Activated T-cell treated with anti-CD3 and anti-CD28 coated beads, Interleukin-2, amount 50 U/mL, for 48 hours (primary cell): ENCODE measurements around the gene ERICH4.
"Not testable (repeated sequence)": the region's sequence is repeated elsewhere in the genome, so short reads cannot be mapped to it uniquely, and the experiment has no call there.

Experiments used
- DNase-seq, 2 experiments: peaks; one replicate each; pipeline ENCODE4 v3.0.0-alpha.2; 2020

The ERICH4 gene

GRCh38 chr19:41415154-41415571 lies 27.8 kb upstream of the ERICH4 start:
- no peak for DNase-seq

DNA sequence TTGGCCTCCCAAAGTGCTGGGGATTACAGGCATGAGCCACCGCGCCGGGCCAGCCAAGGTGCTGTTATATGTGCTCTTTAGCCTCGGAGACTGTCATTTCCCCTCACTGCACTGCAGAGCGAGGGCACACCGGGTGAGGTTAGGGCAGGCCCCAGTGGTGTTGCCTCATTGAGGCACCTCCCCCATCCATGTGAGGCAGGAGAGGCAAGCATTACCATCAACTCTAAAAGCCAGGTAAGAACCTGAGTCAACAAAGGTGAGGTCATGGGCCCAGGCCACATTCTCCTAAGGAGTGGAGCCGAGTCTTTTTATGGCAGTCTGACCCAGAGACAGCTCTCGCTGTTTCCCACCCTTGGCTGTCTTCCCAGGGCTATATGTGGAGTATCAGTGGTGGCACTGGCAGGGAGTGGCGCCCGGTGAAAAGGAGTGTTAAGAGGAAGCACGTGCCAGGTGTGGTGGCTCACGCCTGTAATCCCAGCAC lies 26.7 kb upstream of the ERICH4 start:
- no peak for DNase-seq

- DNase-seq = no peak
Measured at GRCh38 chr19:41420101-41420880, 22.7 kb upstream of the ERICH4 start.

GRCh38 chr19:41421314-41421713 lies 21.6 kb upstream of the ERICH4 start:
- DNase-seq = no peak

DNA sequence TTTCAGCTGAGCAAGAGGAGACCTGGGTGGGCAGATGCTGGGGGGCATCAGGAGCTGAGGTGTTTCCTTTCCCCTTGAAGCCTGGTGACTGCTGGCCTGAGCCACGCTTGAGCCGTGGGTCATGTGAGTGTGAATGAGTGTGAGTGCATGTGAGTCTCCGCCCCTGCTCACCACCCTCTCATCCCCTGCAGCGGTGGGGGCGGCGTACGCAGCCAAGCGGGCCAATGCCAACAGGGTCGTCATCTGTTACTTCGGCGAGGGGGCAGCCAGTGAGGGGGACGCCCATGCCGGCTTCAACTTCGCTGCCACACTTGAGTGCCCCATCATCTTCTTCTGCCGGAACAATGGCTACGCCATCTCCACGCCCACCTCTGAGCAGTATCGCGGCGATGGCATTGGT lies 21.0 kb upstream of the ERICH4 start:
- DNase-seq = no peak

DNA sequence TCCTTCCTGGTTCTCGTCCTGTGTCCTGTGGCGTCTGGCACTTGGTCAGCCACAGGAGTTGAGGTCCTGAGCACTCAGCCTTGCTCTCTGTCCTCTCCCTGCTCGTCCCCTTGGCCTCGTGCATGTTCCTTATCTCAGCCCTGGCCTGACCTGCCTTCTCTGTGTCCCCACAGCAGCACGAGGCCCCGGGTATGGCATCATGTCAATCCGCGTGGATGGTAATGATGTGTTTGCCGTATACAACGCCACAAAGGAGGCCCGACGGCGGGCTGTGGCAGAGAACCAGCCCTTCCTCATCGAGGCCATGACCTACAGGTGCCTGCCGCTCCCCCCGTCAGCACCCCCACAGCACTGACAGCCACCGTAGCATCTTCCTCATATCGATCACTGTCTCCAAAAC lies 20.5 kb upstream of the ERICH4 start:
- no peak for DNase-seq

- DNase-seq = no peak
Measured at GRCh38 chr19:41422955-41423354, 20.0 kb upstream of the ERICH4 start.

GRCh38 chr19:41424335-41425173 lies 18.4 kb upstream of the ERICH4 start:
- DNase-seq = no peak

DNA sequence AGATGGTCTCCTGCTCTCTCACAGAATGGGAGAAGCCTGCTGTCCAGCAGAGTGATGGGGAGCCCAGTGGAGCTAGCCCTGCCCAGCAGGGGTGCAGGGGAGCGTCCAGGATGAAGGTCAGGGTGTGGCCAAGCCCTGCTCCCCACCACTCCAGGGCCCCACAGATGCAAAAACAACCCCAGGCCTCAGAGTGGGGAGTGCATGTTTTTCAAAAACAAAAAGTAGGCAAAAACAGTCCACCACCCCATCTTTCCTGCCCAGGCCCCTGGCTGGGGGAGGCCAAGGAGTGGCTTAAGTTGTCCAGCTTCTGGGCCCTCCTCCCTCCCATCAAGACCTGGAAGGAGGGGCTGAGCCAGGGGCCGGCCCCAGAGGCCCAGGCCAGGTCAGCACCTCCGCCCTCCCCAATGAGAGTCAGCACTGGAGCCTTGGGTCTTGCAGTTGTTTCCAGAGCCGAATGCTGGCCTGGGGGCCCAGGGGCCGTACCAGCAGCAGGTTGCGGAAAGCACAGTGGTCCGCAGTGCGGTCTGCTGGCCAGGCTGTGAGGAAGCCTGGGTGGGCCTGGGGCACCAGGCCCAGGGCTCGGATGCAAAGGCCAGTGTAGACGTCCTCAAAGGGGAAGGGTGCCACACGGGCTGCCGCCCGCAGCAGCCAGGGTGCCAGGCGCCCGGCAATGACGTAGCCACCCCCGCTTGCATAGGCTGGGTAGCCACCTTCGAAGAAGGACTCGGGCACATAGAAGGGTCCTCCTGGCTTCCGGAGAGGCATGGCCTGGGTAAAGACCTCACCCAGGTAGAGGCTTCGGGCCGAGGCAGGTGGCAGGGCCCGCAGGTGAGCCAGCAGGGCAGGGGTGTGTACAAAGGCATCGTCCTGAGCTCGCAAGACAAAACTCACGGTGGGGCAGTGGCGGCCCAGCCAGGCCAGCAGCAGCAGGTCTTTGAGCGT lies 17.5 kb upstream of the ERICH4 start:
- DNase-seq = no peak

GRCh38 chr19:41426116-41426841 lies 16.7 kb upstream of the ERICH4 start:
- no peak for DNase-seq

DNA sequence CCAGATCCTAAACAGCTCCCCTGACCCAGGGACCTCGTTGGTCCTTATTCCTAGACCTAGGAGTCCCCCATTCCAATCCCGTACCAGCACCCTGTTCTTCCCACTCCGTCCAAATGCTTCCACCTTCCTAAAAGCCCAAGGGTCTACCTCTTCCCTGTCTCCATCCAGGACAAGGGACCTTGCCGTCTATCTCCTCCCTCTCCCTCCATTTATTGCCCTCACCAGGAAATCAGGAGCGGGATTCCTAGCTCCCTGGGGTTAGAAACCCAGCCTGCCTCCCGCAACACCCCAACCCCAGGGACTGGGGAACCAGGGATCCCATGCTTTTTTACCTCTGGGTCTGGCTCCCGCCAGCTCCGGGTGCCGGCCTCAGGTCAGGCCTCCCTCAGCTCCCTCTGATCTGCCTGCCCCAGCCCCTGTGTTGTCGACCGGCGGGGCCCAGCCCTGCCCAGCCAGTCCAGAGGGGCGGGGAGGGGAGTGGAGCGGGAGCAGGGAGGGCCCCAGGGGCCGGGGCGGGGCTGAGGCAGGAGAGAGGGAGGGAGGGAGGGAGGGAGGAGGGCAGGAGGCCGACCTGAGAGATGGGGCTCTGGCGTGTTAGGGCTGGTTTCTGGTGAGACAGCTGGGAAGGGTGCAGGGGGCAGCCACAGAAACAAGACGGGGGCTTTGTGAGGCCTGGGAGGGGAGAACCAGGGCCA lies 15.9 kb upstream of the ERICH4 start, which contains the start of gene B3GNT8:
TSS of gene B3GNT8 (minus strand) at position 423 of the 695 bp plus-strand sequence. CDS start 596 bp downstream, outside the sequence.
- DNase-seq = peak; percentile 61 to 66

GRCh38 chr19:41427647-41428480 lies 15.1 kb upstream of the ERICH4 start:
- peak; percentile 47 to 55 for DNase-seq

DNA sequence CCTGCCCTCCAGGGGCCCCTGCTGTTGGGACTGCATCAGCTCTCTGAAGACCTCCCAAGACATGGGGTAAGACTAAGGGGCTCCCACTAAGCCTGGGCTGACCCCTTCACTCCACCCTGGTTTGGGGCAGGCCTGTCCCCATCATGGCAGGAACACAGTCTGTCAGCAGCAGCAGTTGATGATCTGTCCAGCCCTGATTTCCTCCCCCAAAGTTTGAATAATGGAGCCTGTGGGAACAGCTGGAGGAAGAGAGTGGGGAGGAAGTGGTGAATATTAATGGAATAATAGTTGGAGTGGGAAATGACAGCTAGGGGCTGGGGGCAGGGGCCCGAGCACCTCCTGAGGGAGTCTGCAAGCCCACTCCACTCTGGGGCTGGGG lies 14.5 kb upstream of the ERICH4 start:
- no peak for DNase-seq

DNA sequence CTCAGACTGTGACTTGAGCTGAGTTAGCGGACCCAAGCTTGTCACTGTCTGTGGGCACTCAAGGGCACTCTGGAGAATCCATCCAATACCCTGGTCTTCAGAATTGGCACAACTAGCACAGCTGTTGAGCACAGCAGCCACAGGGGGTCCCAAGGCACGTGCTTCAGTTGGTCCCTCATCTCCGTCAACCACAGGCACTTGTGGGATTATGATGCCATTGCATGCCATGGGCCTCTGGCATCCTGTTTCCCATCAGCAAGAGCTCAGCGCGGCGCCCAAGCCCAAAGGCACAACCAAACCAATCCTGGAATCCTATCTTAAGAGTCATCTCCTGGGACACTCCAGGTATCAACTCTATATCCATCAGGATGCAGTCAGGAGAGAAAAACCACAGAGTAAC lies 12.0 kb upstream of the ERICH4 start:
- DNase-seq = no peak

DNA sequence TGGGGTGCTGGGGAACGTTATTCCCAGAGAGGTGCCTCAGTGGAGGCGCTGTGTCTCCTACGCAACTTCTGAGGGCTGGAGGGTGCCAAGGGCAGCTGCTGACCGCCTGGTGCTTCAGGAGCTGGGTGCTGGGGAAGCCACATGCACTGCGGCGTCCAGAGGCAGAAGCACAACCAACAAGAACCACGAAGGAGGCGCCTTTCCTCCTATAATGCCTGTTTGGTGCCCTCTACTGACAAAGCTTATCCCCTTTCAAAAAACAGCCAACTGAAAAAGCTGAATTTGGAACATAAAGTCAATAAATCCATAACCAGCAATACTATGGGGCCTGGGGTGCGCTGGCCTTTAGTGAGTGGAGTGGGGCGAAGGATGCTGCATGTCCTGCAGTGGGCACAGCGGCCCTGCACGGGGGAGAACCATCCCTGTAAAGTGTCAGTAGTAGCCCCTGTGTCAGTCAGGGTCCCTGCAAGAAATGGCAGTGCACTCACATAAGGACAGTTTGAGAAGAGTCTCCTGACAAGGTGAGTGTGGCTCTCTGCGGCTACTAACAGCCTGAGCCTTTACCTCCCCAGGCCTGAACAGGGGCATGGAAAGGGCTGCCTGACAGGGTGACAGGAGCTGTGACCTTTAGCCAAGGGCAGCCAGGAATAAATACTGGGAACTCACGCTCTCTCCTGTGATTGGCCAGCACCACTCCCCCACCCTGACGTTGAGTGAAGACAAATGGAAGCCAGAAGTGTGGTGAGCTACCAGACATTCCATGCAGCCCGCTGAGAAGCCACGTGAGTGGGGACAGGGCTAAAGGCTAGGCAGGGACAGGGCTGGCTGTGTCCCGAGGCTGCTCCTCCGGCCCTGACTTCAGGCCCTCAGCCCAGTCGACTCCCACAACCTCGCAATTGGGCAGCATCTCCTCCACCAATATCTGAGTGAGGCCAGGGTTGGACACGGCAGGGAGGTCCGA lies 11.2 kb upstream of the ERICH4 start:
- no peak for DNase-seq

DNA sequence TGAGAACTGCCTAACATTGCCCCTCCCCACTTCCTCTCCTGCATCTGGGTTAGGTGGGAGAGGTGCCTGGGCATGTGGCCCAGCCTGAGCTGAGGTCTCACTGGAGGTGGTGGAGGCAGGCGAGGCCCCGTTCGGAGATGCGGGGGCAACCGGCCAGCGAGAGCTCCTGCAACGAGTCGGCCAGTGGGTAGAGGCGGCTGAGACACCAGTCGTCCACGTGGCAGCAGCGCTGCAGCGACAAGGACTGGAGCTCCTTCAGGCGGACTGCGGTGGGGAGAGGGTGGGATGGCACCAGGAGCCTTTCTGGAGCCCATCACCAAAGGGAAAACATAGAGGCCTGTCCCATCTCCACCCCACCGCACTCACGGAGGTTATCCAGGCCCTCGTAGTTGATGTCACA lies 9.8 kb upstream of the ERICH4 start:
- no peak for DNase-seq

DNA sequence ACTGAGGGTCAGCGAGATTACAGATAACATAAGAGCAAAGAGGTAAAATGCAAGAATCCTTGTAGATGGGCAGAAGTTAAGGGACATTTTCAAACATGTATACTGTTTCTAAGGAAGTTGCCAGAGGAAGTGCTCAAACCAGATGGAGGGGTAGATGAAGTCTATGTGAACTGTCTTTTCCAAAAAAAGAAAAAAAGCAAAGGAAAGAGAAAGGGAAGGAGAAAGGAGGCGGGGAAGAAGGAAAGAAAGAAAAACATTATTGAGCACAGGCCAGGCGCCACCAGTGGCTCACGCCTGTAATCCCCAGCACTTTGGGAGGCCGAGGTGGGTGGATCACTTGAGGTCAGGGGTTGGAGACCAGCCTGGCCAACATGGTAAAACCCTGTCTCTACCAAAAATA lies 8.5 kb upstream of the ERICH4 start:
- no peak for DNase-seq

GRCh38 chr19:41435376-41435775 lies 7.6 kb upstream of the ERICH4 start:
- not testable (repeated sequence) for DNase-seq
